ENCODE measurements around the gene GNAT1.

- TF ChIP-seq YY1 (IDR thresholded peaks at IDR 0.05; ENCODE audit: insufficient read depth, insufficient read length) (no peak), SUZ12 (IDR thresholded peaks at IDR 0.05; ENCODE audit: extremely low read depth, insufficient read depth, insufficient read length) (no peak), ZNF274 (IDR thresholded peaks at IDR 0.05; ENCODE audit: low read depth, low read length) (no peak)
Observed at GRCh38 chr3:50168388-50168787, 23.0 kb upstream of the GNAT1 start.

All from NT2/D1 (cell line).